NCI-H2107 treated with DMSO at 0.1 percent for 48 hours (cell line): ENCODE results near the gene VMAC.

Experiments
- DNase-seq: peaks from one replicate; lab custom pipeline; 2025; ENCODE audit not compliant: unreplicated experiment; lab: John Stamatoyannopoulos, UW

VMAC gene

GRCh38 chr19:5903624-5904351 lies 884 bp upstream of the VMAC start, which contains the start of gene NDUFA11:
TSS of gene NDUFA11 (minus strand) at chr19:5903790. CDS start at chr19:5903708, 82 bp downstream.
- peak; percentile 87 for DNase-seq

DNA sequence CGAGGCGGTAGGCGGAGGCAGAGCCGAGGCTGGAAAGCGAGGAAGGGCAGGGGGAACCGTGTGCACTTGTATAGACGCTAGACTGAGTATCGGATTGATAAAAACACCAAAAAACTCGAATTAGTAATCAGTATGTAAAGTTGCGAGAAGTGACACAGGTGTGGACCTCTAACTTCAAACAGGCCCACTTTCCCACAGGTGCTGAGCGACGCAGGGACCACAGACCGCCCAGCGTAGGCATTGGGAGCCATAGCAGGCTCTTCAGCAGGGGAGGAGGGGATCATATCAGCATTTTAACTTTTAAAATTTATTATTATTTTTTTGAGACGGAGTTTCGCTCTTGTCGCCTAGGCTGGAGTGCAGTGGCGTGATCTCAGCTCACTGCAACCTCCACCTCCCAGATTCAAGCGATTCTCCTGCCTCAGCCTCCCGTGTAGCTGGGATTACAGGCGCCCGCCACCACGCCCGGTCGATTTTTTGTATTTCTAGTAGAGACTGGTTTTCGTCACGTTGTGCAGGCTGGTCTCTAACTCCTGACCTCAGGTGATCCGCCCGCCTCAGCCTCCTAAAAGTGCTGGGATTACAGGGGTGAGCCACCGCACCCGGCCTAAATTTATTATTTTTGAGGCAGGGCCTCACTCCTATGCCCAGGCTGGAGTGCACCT lies 574 bp downstream of the VMAC start:
- no peak for DNase-seq

GRCh38 chr19:5907241-5907640 lies 2.6 kb downstream of the VMAC start:
- no peak for DNase-seq

DNA sequence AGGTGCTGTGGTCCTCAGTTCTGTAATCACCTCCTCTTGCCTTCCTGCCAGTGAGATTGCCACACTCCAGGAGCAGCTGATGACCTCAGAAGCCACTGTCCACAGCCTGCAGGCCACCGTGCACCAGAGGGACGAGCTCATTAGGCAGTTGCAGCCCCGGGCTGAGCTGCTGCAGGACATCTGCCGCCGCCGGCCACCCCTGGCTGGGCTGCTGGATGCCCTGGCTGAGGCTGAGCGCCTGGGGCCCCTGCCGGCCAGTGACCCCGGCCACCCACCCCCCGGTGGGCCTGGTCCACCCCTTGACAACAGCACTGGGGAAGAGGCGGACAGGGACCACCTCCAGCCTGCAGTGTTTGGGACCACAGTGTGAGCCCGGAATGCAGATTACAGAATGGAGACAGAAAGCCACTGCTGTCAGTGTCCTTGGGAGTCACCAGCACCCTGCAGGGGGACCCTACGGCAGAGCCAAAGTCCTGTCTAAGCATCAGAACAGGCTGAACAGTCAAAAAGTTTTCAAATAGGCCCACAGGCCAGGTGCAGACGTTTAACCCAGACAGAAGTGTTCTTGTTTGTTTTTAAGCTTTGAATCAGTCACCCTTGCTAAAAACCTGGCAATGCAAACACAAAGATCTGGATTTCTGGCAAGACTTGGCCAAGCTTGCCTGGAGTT lies 4.2 kb downstream of the VMAC start:
- DNase-seq = no peak

- no peak for DNase-seq
Measured at GRCh38 chr19:5910638-5910907, 5.9 kb downstream of the VMAC start.

- DNase-seq = no peak
Measured at GRCh38 chr19:5911366-5911765, 6.7 kb downstream of the VMAC start.

- no peak for DNase-seq
Measured at GRCh38 chr19:5913739-5914357, 9.2 kb downstream of the VMAC start, which contains the start of gene CAPS. TSS of gene CAPS (plus strand) at chr19:5914254. CDS start at chr19:5914407, 153 bp downstream.

DNA sequence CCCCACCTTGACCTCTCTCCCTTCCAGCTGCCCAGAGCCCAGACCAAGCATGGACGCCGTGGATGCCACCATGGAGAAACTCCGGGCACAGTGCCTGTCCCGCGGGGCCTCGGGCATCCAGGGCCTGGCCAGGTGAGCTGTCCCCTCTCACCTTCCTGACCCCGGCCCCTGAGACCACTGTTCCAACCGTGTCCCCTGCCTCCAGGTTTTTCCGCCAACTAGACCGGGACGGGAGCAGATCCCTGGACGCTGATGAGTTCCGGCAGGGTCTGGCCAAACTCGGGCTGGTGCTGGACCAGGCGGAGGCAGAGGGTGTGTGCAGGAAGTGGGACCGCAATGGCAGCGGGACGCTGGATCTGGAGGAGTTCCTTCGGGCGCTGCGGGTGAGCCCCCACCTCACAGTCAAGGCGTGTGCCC lies 9.7 kb downstream of the VMAC start:
- no peak for DNase-seq

- no peak for DNase-seq
Measured at GRCh38 chr19:5914946-5915781, 10.5 kb downstream of the VMAC start.

DNA sequence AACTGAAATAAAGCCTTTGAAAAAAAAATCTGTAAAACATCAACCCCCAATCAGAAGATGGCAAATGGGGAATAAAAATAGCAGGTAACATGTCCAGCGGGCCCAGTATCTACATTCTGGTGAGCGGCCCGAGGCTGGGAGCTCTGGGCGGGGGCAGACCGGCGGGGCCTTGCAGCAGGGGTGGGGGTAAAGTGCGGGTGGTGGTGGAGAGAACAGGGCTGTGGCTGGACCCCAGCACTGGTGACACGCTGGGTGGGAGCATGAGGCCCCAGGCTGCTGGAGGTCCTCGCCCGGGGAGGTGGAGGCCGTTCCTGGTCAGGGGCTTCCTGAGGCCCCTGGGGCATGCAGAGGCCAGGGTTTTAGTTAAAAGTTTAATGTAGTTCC lies 11.1 kb downstream of the VMAC start:
- DNase-seq = no peak

DNA sequence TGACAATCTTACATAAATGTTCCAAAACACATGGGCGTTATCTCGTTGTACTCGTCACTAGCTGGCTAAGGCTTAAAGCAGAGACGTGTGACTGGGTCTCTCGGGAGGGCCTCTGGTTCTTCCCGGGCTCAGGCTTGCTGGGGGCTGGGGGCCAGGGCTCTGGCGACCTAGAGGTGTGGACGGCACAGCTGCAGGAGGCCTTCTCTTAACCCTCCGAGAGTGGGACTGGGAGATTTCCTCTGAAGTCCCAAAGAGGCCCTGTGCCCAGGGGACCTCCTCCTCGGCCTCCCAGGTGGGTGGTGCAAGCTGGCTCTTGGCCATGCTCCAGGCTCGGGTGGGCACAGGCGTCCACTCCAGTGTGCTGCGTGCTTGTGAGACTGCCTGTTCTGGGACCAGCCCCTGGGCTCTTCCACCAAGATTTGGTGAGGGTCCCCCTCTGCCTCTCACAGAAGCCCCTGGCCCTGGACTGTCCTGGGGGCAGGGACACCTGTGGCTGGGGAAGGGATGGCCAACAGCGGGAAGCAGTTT lies 11.6 kb downstream of the VMAC start:
- DNase-seq = no peak

GRCh38 chr19:5917431-5918107 lies 12.9 kb downstream of the VMAC start:
- no peak for DNase-seq

GRCh38 chr19:5918463-5919079 lies 13.9 kb downstream of the VMAC start:
- no peak for DNase-seq

DNA sequence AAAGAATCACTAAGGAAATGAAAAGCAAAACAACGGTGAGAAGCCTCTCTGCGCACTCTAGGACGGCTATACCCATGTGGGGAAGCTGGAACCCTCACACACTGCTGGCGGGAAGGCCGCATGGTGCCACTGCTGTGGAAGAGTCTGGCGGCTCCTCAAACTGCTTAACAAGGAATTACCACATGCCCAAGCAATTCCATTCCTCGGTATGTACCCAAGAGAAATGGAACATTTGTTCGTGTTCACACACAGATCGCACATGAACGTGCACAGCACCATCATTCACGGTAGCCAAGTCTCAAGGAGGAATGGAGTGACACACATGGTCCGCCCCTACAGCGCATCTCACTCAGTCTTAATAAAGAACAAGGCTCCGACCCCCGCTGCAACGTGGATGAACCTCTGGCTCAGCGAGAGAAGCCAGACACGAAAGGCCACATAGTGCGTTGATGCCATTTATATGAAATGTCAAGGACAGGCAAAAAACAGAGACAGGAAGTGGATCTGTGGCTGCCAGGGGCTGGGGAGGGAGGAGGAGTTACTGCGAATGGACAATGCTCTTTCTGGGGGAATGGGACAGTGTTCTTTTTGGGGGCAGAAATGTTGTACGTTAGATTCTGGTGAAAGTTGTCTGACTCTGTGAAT lies 17.0 kb downstream of the VMAC start:
- DNase-seq = no peak

DNA sequence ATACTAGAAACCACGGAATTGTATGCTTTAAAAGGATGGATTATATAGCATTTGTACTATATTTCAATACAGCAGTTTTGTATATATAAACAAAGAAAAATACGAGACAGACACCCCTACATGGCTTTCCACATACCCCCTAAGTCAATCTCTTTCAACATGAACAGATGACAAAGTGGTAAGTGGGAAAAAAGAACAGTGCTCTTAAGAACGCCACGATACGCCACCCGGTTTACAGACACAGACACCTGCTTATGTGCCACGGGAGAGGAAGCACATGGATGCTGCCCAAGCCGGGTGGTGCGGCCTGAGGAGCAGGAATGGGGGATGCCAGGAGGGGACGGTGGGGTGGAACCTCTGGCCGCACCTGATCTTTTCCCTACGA lies 17.5 kb downstream of the VMAC start:
- DNase-seq = no peak

DNA sequence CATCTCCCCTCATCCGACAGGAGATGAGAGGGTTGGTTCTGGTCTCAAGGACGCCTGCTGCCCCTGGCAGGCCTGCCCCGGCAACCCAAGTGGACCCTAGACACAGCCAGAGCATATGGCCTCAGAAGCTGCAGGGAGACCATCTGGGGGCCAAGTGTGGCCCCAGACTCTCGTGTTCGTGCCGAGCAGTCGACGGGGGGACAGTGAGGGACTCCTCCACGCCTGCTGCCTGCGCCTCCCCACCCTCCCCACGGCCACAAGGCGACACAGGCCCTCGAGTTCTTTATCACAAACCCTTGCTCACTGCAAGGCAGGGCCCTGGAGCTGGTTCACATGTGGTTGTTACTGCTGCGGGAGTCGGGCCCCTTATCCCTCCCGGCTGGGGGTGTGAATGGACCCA lies 18.7 kb downstream of the VMAC start:
- no peak for DNase-seq

DNA sequence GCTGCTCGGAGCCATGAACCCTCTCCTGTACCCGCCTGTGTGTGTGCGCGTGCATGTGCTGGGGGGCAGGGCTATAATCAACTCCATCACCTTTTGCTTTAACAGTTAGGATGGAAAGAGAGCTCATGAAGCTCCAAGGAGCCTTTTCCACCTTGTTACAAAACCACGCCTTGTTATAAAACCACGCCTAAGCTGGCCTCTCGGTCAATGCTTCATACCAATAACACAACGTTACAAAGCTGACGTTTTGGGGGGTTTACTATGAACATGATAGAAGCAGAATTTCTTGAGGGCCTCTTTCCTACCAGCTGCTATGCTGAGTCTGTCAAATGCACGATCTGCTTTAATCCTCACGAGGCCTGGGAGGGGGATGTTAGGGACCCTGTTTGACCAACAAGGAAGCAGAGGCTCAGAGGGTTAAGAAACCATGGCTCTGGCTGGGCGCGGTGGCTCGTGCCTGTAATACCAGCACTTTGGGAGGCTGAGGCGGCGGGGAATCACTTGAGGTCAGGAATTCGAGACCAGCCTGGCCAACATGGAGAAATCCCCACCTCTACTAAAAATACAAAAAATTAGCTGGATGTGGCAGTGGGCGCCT lies 21.3 kb downstream of the VMAC start:
- no peak for DNase-seq

DNA sequence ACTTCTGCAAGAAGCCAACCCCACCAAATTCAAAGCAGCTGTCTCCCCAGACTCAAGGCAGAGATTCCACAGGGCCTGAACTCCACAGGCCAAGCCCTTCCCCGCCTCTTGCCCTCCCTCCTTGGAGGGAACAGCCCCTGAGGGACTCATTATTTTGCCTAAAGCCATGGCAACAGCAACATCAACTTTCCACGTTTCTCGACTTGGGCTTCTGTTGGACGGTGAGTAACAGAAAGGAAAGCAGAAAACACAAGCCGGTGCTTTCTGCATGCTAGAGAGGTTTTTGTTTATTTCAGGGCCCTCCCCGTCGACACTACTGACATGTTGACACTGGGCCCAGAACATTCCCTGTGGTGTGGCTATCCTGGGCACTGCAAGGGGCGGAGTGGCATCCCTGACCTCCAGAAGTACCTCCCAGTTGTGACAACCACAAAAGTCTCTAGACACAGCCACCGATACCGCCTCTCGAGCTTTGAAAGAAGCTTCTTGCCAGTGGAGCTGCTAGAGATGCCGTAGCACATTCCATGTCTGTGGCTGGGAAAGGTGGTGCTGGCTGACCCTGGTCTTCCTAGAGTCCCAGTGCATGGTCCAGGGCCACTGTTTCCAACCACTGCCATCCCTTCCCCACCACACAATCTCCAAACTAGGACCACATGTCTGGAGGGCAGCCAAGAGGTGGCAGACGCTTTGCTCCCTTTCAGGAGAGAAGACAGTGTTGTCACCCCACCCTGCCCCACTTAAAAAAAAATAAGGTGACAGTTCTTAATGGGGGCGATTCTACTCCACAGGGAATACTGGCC lies 22.2 kb downstream of the VMAC start:
- DNase-seq = no peak
